Muscle layer of duodenum (tissue), 2 donors: ENCODE data around the gene NCOA7.

Source experiments
- H3K27ac ChIP-seq: one replicate; pipeline ENCODE4 v1.7.0; 2013; ENCODE audit warnings: mild to moderate bottlenecking, low read length
- H3K27me3 ChIP-seq: one replicate; pipeline ENCODE4 v1.7.0; 2013; ENCODE audit warnings: low read depth, mild to moderate bottlenecking, control low read depth, low read length
- H3K36me3 ChIP-seq, 2 donors: one replicate each; pipeline ENCODE4 v1.7.0; 2013; ENCODE audit warnings: low read length in 2 of 2, control low read depth in 1 of 2, mild to moderate bottlenecking in 1 of 2; ENCODE audit not compliant: insufficient read depth in 2 of 2, control insufficient read depth in 1 of 2
- H3K4me1 ChIP-seq, 2 donors: one replicate each; pipeline ENCODE4 v1.7.0; 2013; ENCODE audit warnings: low read length in 2 of 2, mild to moderate bottlenecking in 2 of 2, control low read depth in 1 of 2, moderate library complexity in 1 of 2; ENCODE audit not compliant: insufficient read depth in 2 of 2, control insufficient read depth in 1 of 2
- H3K4me3 ChIP-seq, 2 donors: one replicate each; pipeline ENCODE4 v1.7.0; 2013; ENCODE audit warnings: low read length in 2 of 2, low read depth in 1 of 2, mild to moderate bottlenecking in 1 of 2
- H3K9me3 ChIP-seq, 2 donors: one replicate each; pipeline ENCODE4 v1.7.0; 2013; ENCODE audit warnings: low read length in 2 of 2, control low read depth in 1 of 2, mild to moderate bottlenecking in 1 of 2; ENCODE audit not compliant: control insufficient read depth in 1 of 2
- donor health status: healthy.

NCOA7 gene

GRCh38 chr6:125808591-125808990 lies 17.8 kb downstream of the NCOA7 start:
- no peak overlapping the region for H3K4me3 ChIP-seq
- H3K9me3 ChIP-seq, result no peaks in the 10 kb centered on the region
- no peaks in the 10 kb centered on the region for H3K27me3 ChIP-seq
- H3K36me3 ChIP-seq, result no peaks in the 10 kb centered on the region
- H3K4me1 ChIP-seq, result peaks cover 8 to 24% of the 10 kb centered on the region in 2 donors
- no peak overlapping the region for H3K27ac ChIP-seq

GRCh38 chr6:125809570-125810170 lies 18.9 kb downstream of the NCOA7 start:
- H3K27me3 ChIP-seq, result no peaks in the 10 kb centered on the region
- no peak overlapping the region for H3K4me3 ChIP-seq
- no peaks in the 10 kb centered on the region for H3K36me3 ChIP-seq
- H3K9me3 ChIP-seq, result no peaks in the 10 kb centered on the region
- peaks cover 8 to 31% of the 10 kb centered on the region in 2 donors for H3K4me1 ChIP-seq
- no peak overlapping the region for H3K27ac ChIP-seq

- H3K4me1 ChIP-seq, result peaks cover 8 to 35% of the 10 kb centered on the region in 2 donors
- H3K27me3 ChIP-seq, result no peaks in the 10 kb centered on the region
- no peaks in the 10 kb centered on the region for H3K36me3 ChIP-seq
- no peak overlapping the region for H3K27ac ChIP-seq
- H3K4me3 ChIP-seq, result no peak overlapping the region
- no peaks in the 10 kb centered on the region for H3K9me3 ChIP-seq
Observed at GRCh38 chr6:125810445-125810844, 19.7 kb downstream of the NCOA7 start.

GRCh38 chr6:125811259-125811658 lies 20.5 kb downstream of the NCOA7 start:
- no peak overlapping the region for H3K4me3 ChIP-seq
- no peaks in the 10 kb centered on the region for H3K9me3 ChIP-seq
- H3K36me3 ChIP-seq, result no peaks in the 10 kb centered on the region
- peaks cover 8 to 37% of the 10 kb centered on the region in 2 donors for H3K4me1 ChIP-seq
- no peak overlapping the region for H3K27ac ChIP-seq
- H3K27me3 ChIP-seq, result no peaks in the 10 kb centered on the region

GRCh38 chr6:125812394-125813292 lies 21.9 kb downstream of the NCOA7 start:
- H3K36me3 ChIP-seq, result no peaks in the 10 kb centered on the region
- H3K4me1 ChIP-seq, result peaks cover 8 to 36% of the 10 kb centered on the region in 2 donors
- H3K4me3 ChIP-seq, result no peak overlapping the region
- no peaks in the 10 kb centered on the region for H3K27me3 ChIP-seq
- no peaks in the 10 kb centered on the region for H3K9me3 ChIP-seq
- peak overlapping the region; percentile 24 for H3K27ac ChIP-seq

GRCh38 chr6:125814481-125814880 lies 23.7 kb downstream of the NCOA7 start:
- Histone ChIP-seq H3K27me3 (no peaks in the 10 kb centered on the region), H3K4me1 (peaks cover 15 to 35% of the 10 kb centered on the region in 2 donors), H3K9me3 (no peaks in the 10 kb centered on the region), H3K27ac (peak overlapping the region; percentile 63), H3K4me3 (no peak overlapping the region), H3K36me3 (no peaks in the 10 kb centered on the region)

GRCh38 chr6:125815080-125815910 lies 24.5 kb downstream of the NCOA7 start:
- H3K4me3 ChIP-seq, result peak overlapping the region in 1 of 2 donors; percentile 4
- H3K27ac ChIP-seq, result peak overlapping the region; percentile 63
- H3K27me3 ChIP-seq, result no peaks in the 10 kb centered on the region
- H3K4me1 ChIP-seq, result peaks cover 15 to 35% of the 10 kb centered on the region in 2 donors
- peaks cover 0 to 3% of the 10 kb centered on the region in 2 donors for H3K36me3 ChIP-seq
- no peaks in the 10 kb centered on the region for H3K9me3 ChIP-seq

- Histone ChIP-seq H3K27me3 (no peaks in the 10 kb centered on the region), H3K4me3 (no peak overlapping the region), H3K36me3 (peaks cover 0 to 3% of the 10 kb centered on the region in 2 donors), H3K4me1 (peaks cover 22 to 36% of the 10 kb centered on the region in 2 donors), H3K9me3 (no peaks in the 10 kb centered on the region), H3K27ac (no peak overlapping the region)
Observed at GRCh38 chr6:125816828-125817280, 26.1 kb downstream of the NCOA7 start.

GRCh38 chr6:125818225-125818657 lies 27.5 kb downstream of the NCOA7 start:
- H3K4me1 ChIP-seq, result peaks cover 14 to 27% of the 10 kb centered on the region in 2 donors
- H3K27me3 ChIP-seq, result no peaks in the 10 kb centered on the region
- H3K27ac ChIP-seq, result peak overlapping the region; percentile 4
- H3K9me3 ChIP-seq, result no peaks in the 10 kb centered on the region
- no peak overlapping the region for H3K4me3 ChIP-seq
- H3K36me3 ChIP-seq, result peaks cover 0 to 3% of the 10 kb centered on the region in 2 donors

GRCh38 chr6:125818772-125819260 lies 28.1 kb downstream of the NCOA7 start:
- H3K27me3 ChIP-seq, result no peaks in the 10 kb centered on the region
- peak overlapping the region; percentile 4 for H3K27ac ChIP-seq
- peaks cover 0 to 3% of the 10 kb centered on the region in 2 donors for H3K36me3 ChIP-seq
- peaks cover 14 to 27% of the 10 kb centered on the region in 2 donors for H3K4me1 ChIP-seq
- H3K9me3 ChIP-seq, result no peaks in the 10 kb centered on the region
- no peak overlapping the region for H3K4me3 ChIP-seq
